Thyroid gland (tissue), 4 donors: ENCODE results near the gene ASIC3.

Experiments
- POLR2A ChIP-seq, 2 donors: fragments of 450-650 bp; IDR thresholded peaks; one replicate each; pipeline ENCODE4 v1.6.1; 2017; ENCODE audit warnings: antibody characterized with exemption in 2 of 2, mild to moderate bottlenecking in 2 of 2, moderate library complexity in 1 of 2
- TF ChIP-seq, protein P1 (sequence below), 6 experiments: fragments of 200-600 bp in 3 of 6; fragments of 450-650 bp in 3 of 6; sonication (generic) in 3 of 6; IDR thresholded peaks; one replicate each; pipeline ENCODE4 v1.5.1; 2016 to 2019; ENCODE audit warnings: antibody characterized with exemption in 6 of 6, mild to moderate bottlenecking in 2 of 6, inconsistent platforms in 1 of 6, moderate library complexity in 1 of 6

- TF ChIP-seq, protein P1, sequence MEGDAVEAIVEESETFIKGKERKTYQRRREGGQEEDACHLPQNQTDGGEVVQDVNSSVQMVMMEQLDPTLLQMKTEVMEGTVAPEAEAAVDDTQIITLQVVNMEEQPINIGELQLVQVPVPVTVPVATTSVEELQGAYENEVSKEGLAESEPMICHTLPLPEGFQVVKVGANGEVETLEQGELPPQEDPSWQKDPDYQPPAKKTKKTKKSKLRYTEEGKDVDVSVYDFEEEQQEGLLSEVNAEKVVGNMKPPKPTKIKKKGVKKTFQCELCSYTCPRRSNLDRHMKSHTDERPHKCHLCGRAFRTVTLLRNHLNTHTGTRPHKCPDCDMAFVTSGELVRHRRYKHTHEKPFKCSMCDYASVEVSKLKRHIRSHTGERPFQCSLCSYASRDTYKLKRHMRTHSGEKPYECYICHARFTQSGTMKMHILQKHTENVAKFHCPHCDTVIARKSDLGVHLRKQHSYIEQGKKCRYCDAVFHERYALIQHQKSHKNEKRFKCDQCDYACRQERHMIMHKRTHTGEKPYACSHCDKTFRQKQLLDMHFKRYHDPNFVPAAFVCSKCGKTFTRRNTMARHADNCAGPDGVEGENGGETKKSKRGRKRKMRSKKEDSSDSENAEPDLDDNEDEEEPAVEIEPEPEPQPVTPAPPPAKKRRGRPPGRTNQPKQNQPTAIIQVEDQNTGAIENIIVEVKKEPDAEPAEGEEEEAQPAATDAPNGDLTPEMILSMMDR (IDR thresholded peaks at IDR 0.05) = no peak
- no peak for TF ChIP-seq POLR2A (IDR thresholded peaks at IDR 0.05)
These were observed 17.2 kb downstream of the ASIC3 start for GRCh38 chr7:151065516-151065915.
